Ovary (tissue), 3 donors: ENCODE measurements around the gene UBFD1.

ENCODE experiments used
- EP300 ChIP-seq: sonication (generic); formaldehyde crosslinking; IDR thresholded peaks from one replicate; pipeline ENCODE4 v1.6.1; 2017; ENCODE audit warnings: antibody characterized with exemption
- POLR2A ChIP-seq: fragments of 450-650 bp; IDR thresholded peaks from one replicate; pipeline ENCODE4 v1.6.1; 2017; ENCODE audit warnings: antibody characterized with exemption, mild to moderate bottlenecking, moderate library complexity
- TF ChIP-seq, protein P1 (sequence below), 3 donors: fragments of 450-650 bp in 2 of 3; fragments of 200-600 bp in 1 of 3; IDR thresholded peaks; one replicate each; pipeline versions ENCODE4 v1.5.1 to v1.8.0; 2016 to 2022; ENCODE audit warnings: antibody characterized with exemption in 3 of 3, mild to moderate bottlenecking in 1 of 3
- donor health status: DM: no; HTN: no; CAD: no.

DNA sequence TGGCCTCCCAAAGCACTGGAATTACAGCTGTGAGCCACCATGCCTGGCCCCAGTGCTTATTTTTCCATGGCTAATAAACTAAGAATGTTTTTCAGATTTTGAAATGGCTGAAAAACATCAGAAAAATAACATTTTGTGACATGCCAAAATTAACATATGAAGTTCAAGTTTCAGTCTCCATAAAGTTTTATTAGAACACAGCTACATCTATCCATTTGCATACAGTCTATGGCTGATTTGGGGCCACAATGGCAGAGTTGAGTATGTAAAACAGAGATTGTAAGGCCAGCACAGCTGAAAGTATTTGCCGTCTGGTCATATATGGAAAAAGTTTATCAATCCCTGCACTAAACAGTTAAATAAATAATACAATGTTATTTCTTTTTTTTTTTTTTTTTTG, 52.4 kb downstream of the UBFD1 start:
- TF ChIP-seq, protein P1, sequence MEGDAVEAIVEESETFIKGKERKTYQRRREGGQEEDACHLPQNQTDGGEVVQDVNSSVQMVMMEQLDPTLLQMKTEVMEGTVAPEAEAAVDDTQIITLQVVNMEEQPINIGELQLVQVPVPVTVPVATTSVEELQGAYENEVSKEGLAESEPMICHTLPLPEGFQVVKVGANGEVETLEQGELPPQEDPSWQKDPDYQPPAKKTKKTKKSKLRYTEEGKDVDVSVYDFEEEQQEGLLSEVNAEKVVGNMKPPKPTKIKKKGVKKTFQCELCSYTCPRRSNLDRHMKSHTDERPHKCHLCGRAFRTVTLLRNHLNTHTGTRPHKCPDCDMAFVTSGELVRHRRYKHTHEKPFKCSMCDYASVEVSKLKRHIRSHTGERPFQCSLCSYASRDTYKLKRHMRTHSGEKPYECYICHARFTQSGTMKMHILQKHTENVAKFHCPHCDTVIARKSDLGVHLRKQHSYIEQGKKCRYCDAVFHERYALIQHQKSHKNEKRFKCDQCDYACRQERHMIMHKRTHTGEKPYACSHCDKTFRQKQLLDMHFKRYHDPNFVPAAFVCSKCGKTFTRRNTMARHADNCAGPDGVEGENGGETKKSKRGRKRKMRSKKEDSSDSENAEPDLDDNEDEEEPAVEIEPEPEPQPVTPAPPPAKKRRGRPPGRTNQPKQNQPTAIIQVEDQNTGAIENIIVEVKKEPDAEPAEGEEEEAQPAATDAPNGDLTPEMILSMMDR (IDR thresholded peaks at IDR 0.05): no peak
- no peak for TF ChIP-seq POLR2A
- TF ChIP-seq EP300: no peak
